D721Med (cell line): ENCODE data around the gene ORC2.

Experiments used
- DNase-seq: peaks from one replicate; pipeline ENCODE4 v3.0.0; 2011; ENCODE audit warnings: low spot score; ENCODE audit not compliant: insufficient read length
- FAIRE-seq: peaks from 2 replicates; lab custom pipeline; 2011; peaks lifted over from hg19 to GRCh38; lab: Jason Lieb, UNC
- CTCF ChIP-seq: IDR thresholded peaks from 2 replicates; pipeline ENCODE4 v1.5.1; 2012; ENCODE audit warnings: mild to moderate bottlenecking, control low read depth; ENCODE audit not compliant: insufficient read depth; ENCODE audit errors: missing control alignments

Gene ORC2

GRCh38 chr2:200962811-200963123 lies 693 bp downstream of the ORC2 start:
- no peak for FAIRE-seq
- TF ChIP-seq CTCF, result no peak

GRCh38 chr2:200961674-200962073 lies 1.8 kb downstream of the ORC2 start:
- no peak for TF ChIP-seq CTCF
- no peak for DNase-seq
- FAIRE-seq, result no peak

More at GRCh38 chr2:200962811-200963123, 693 bp downstream of the ORC2 start:
- DNase-seq, result no peak

- no peak for TF ChIP-seq CTCF
- no peak for FAIRE-seq
Observed at GRCh38 chr2:200950378-200950777, 13.1 kb downstream of the ORC2 start.

GRCh38 chr2:200945395-200945729 lies 18.1 kb downstream of the ORC2 start:
- DNase-seq (no peak), FAIRE-seq (no peak)
- no peak for TF ChIP-seq CTCF

More at GRCh38 chr2:200950378-200950777, 13.1 kb downstream of the ORC2 start:
- no peak for DNase-seq

GRCh38 chr2:200944467-200945394 lies 18.7 kb downstream of the ORC2 start:
- no peak for TF ChIP-seq CTCF
- FAIRE-seq, result no peak
- DNase-seq, result no peak

- DNase-seq, result no peak
- FAIRE-seq, result no peak
- TF ChIP-seq CTCF, result no peak
Observed at GRCh38 chr2:200943527-200944105, 19.8 kb downstream of the ORC2 start.

- DNase-seq, result no peak
- FAIRE-seq, result no peak
- no peak for TF ChIP-seq CTCF
Observed at GRCh38 chr2:200939832-200940231, 23.6 kb downstream of the ORC2 start.
